Breast epithelium (tissue), 4 donors: ENCODE results near the gene TMEM141. TPM values are rescaled to one million over a fixed set of nuclear protein-coding genes. Genes with fewer than 3 reads are reported as not detected.
"Not testable (repeated sequence)": the region's sequence is repeated elsewhere in the genome, so short reads cannot be mapped to it uniquely, and the experiment has no call there.

Experiments
- DNase-seq, 2 donors: peaks; one replicate each; pipeline ENCODE4 v3.0.0-alpha.2; 2019; ENCODE audit warnings: low spot score in 2 of 2
- H3K27ac ChIP-seq, 2 donors: fragments of 200-600 bp; sonication (generic) in 1 of 2; one replicate each; pipeline ENCODE4 v1.5.1; 2016 to 2019; ENCODE audit warnings: mild to moderate bottlenecking in 1 of 2
- H3K27me3 ChIP-seq, 2 donors: fragments of 200-600 bp; sonication (generic) in 1 of 2; one replicate each; pipeline versions ENCODE4 v1.5.1 to v1.6.0; 2017 to 2019; ENCODE audit warnings: control low read depth in 1 of 2, mild to moderate bottlenecking in 1 of 2
- H3K36me3 ChIP-seq: fragments of 200-600 bp; one replicate; pipeline ENCODE4 v1.5.1; 2019
- H3K4me1 ChIP-seq, 2 donors: fragments of 200-600 bp; sonication (generic); one replicate each; pipeline ENCODE4 v1.5.1; 2016 to 2019; ENCODE audit warnings: control low read depth in 1 of 2
- H3K4me3 ChIP-seq, 3 donors: fragments of 200-600 bp; sonication (generic); 1 replicate in 2 of 3; 2 replicates in 1 of 3; pipeline ENCODE4 v1.5.1; 2016 to 2019; ENCODE audit warnings: mild to moderate bottlenecking in 3 of 3, moderate library complexity in 2 of 3
- H3K9me3 ChIP-seq, 2 donors: fragments of 200-600 bp; sonication (generic) in 1 of 2; one replicate each; pipeline ENCODE4 v1.5.1; 2016 to 2019; ENCODE audit warnings: control low read depth in 1 of 2
- POLR2A ChIP-seq: fragments of 450-650 bp; IDR thresholded peaks from one replicate; pipeline ENCODE4 v1.6.1; 2016; ENCODE audit warnings: antibody characterized with exemption, mild to moderate bottlenecking, moderate library complexity
- POLR2AphosphoS5 ChIP-seq, 3 donors: sonication (generic); formaldehyde crosslinking; IDR thresholded peaks; one replicate each; pipeline ENCODE4 v1.6.1; 2017; ENCODE audit warnings: antibody characterized with exemption in 3 of 3
- intact Hi-C: fragments of 100-400 bp; cut with DNase I; formaldehyde crosslinking; loops from one replicate; pipeline ENCODE4 v1.15.1; 2023; ENCODE audit warnings: low total_unique reads
- total RNA-seq, 3 donors: library from RNA; depleted of rRNA; stranded (reverse); fragments of >200 nt; gene quantifications; one replicate each; pipeline ENCODE4 v1.1.0, GENCODE V29; 2016
- TF ChIP-seq, protein P1 (sequence below), 3 donors: fragments of 450-650 bp; IDR thresholded peaks; one replicate each; pipeline ENCODE4 v1.5.1; 2016 to 2017; ENCODE audit warnings: antibody characterized with exemption in 3 of 3, mild to moderate bottlenecking in 3 of 3, moderate library complexity in 3 of 3

TMEM141 gene
- total RNA-seq, 3 donors from 2014 or later, result 85.8 to 121 (median 103) TPM

DNA sequence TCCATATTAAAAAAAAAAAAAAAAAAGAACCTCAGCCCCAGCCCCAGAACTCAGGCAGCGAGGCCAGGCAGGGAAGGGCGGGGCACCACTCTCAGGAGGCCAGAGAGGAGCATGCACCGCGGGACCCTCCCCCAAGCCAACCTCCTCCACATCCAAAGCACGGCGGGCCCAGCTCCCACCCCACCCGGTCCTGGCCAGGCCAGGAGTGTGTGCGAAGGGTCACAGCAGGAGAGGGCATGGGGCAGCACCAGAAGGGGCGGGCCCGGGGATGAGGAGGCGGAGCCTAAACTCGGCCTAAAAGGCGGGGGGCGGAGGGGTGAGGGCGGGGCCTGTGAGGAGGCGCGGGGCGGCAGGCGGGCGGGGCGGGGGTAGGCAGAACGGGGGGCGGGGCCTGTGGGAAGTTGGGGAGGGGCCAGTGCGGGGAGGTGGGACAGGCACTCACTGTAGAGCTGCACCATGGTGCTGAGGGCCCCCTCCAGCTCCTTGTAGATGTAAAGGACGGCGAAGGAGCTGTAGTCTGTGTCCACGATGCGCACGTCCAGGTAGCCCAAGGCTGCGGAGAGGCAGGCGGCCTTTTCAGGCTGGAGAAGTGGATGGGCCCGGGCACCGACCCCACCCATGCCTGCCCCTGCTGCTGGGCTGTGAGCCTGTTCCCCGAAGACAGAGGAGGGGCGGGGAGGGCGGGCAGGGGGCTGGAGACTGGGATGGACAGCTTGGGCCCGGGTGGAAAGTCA is 28.1 kb upstream of the TMEM141 start:
- intact Hi-C loops, result no loop called here
- no peaks in the 10 kb centered on the region for H3K9me3 ChIP-seq
- no peak overlapping the region for H3K4me3 ChIP-seq
- H3K27me3 ChIP-seq, result peaks cover 0 to 33% of the 10 kb centered on the region in 2 donors
- H3K36me3 ChIP-seq, result no peaks in the 10 kb centered on the region
- H3K27ac ChIP-seq, result no peak overlapping the region
- no peak for DNase-seq
- H3K4me1 ChIP-seq, result no peaks in the 10 kb centered on the region
- TF ChIP-seq, protein P1, sequence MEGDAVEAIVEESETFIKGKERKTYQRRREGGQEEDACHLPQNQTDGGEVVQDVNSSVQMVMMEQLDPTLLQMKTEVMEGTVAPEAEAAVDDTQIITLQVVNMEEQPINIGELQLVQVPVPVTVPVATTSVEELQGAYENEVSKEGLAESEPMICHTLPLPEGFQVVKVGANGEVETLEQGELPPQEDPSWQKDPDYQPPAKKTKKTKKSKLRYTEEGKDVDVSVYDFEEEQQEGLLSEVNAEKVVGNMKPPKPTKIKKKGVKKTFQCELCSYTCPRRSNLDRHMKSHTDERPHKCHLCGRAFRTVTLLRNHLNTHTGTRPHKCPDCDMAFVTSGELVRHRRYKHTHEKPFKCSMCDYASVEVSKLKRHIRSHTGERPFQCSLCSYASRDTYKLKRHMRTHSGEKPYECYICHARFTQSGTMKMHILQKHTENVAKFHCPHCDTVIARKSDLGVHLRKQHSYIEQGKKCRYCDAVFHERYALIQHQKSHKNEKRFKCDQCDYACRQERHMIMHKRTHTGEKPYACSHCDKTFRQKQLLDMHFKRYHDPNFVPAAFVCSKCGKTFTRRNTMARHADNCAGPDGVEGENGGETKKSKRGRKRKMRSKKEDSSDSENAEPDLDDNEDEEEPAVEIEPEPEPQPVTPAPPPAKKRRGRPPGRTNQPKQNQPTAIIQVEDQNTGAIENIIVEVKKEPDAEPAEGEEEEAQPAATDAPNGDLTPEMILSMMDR (IDR thresholded peaks at IDR 0.05), result no peak
- no peak for TF ChIP-seq POLR2AphosphoS5 (IDR thresholded peaks at IDR 0.05)
- no peak for TF ChIP-seq POLR2A

DNA sequence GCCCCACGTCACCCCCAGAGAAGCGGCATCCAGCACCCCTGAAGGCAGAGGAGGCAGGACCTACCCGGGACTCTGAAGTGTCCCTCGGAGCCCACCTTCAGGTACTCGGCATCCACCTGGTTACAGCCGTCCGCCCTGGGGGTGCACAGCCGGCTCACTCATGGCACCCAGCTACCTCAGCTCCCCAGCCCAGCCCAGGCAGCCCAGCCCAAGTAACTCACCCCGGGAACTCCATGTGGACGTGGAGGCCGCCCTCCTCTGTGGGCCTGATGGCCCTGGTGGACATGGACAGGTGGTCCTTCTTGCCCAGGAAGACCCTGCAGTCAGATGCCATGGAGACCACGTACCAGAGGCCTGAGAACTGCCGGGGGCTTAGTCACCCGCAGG is 27.5 kb upstream of the TMEM141 start:
- intact Hi-C loops, result no loop called here
- Histone ChIP-seq H3K27me3 (peaks cover 0 to 34% of the 10 kb centered on the region in 2 donors), H3K9me3 (no peaks in the 10 kb centered on the region), H3K27ac (no peak overlapping the region), H3K4me3 (no peak overlapping the region), H3K4me1 (no peaks in the 10 kb centered on the region), H3K36me3 (no peaks in the 10 kb centered on the region)
- TF ChIP-seq, protein P1 (IDR thresholded peaks at IDR 0.05), result no peak
- TF ChIP-seq POLR2A (no peak), POLR2AphosphoS5 (IDR thresholded peaks at IDR 0.05) (no peak)
- no peak for DNase-seq

DNA sequence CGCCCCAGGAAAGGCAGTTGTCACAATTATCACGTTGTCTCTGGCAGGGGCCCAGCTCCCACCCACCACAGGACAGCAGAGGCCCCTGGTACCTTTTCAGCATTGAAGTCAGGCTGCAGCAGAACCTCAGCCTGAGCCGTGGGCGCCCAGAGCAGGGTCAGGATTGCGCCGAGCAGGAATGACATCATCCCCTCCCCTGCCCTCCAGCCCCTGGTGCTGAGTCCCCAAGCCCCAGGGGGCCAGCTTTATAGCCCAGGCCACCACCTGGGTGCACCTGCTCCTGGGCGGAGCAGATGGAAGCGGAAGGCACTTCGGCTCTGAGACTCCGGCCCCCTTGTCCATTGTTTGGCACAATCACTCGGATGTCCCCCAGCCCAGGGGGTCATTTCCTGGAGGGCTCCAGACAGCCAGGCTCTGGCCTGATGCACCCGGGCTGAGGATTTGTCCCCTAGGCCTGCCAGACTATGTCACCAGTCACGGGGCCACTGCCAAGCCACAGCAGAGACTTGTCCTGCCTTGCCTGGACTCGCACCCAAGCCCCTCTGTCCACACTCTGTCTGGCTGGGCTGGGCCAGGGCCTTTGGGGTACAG is 26.7 kb upstream of the TMEM141 start, which contains the start of gene LCN15:
Gene LCN15 (minus strand): TSS at position 218 of the 591 bp plus-strand sequence. CDS start 30 bp downstream, at position 188.
- intact Hi-C loops, result no loop called here
- Histone ChIP-seq H3K4me1 (no peaks in the 10 kb centered on the region), H3K27me3 (peaks cover 0 to 34% of the 10 kb centered on the region in 2 donors), H3K4me3 (no peak within 1 kb of the TSS), H3K27ac (no peak within 1 kb of the TSS), H3K36me3 (no peaks in the 10 kb centered on the region), H3K9me3 (no peaks in the 10 kb centered on the region)
- TF ChIP-seq, protein P1 (IDR thresholded peaks at IDR 0.05), result no peak
- TF ChIP-seq POLR2A, result no peak
- TF ChIP-seq POLR2AphosphoS5 (IDR thresholded peaks at IDR 0.05), result no peak
- no peak for DNase-seq

DNA sequence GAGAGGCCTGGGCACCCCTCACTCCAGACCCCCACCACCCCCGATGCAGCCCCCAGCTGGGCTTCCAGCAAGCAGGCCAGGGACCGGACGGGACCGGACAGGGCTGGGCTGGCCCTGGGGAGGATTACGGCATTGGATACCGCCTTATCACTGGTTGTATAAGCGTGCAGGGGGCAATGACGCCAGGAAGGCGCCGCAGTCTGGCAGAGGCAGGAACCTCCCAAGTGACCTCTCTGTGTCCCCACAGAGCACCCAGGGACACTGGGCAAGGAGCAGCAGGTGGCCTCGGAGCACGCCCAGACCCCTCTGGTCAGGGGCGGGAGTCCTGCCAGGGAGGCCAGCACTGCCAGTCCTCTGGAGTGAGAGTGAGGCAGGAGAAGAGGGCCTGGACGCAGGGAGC is 26.1 kb upstream of the TMEM141 start:
- H3K4me3 ChIP-seq, result no peak overlapping the region
- no peaks in the 10 kb centered on the region for H3K9me3 ChIP-seq
- no peak overlapping the region for H3K27ac ChIP-seq
- DNase-seq, result no peak
- peaks cover 0 to 34% of the 10 kb centered on the region in 2 donors for H3K27me3 ChIP-seq
- no peaks in the 10 kb centered on the region for H3K4me1 ChIP-seq
- TF ChIP-seq POLR2AphosphoS5 (IDR thresholded peaks at IDR 0.05), result no peak
- TF ChIP-seq, protein P1 (IDR thresholded peaks at IDR 0.05), result no peak
- TF ChIP-seq POLR2A, result no peak
- intact Hi-C loops, result no loop called here
- no peaks in the 10 kb centered on the region for H3K36me3 ChIP-seq

DNA sequence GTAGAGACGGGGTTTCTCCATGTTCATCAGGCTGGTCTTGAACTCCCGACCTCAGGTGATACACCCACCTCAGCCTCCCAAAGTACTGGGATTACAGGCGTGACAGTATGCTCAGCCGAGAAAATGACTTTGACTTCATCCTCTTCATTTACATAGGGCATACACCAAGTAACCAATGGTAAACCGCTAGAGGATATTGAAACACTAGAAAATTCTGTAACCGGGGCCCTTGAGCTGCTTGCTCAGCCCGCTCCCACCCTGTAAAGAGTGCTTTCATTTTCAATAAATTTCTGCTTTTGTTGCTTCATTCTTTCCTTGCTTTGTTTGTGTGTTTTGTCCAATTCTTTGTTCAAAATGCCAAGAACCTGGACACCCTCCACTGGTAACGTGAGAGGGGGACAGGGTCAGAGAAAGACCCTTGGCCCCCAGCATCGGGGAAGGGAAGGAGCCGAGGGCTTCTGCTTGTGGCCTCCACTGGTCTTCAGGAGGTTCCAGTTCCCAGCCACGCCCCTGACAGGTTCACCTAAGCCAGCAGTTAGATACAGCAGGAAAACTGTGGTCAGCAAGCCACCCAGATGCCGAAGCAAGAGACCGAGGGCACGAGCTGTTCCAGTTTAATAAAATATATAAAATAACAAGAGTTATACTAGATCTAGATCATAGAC is 25.3 kb upstream of the TMEM141 start:
- H3K27me3 ChIP-seq, result peaks cover 0 to 29% of the 10 kb centered on the region in 2 donors
- H3K4me1 ChIP-seq, intact Hi-C loops, H3K4me3 ChIP-seq, H3K27ac ChIP-seq, H3K9me3 ChIP-seq, DNase-seq, H3K36me3 ChIP-seq: not testable (repeated sequence)

DNA sequence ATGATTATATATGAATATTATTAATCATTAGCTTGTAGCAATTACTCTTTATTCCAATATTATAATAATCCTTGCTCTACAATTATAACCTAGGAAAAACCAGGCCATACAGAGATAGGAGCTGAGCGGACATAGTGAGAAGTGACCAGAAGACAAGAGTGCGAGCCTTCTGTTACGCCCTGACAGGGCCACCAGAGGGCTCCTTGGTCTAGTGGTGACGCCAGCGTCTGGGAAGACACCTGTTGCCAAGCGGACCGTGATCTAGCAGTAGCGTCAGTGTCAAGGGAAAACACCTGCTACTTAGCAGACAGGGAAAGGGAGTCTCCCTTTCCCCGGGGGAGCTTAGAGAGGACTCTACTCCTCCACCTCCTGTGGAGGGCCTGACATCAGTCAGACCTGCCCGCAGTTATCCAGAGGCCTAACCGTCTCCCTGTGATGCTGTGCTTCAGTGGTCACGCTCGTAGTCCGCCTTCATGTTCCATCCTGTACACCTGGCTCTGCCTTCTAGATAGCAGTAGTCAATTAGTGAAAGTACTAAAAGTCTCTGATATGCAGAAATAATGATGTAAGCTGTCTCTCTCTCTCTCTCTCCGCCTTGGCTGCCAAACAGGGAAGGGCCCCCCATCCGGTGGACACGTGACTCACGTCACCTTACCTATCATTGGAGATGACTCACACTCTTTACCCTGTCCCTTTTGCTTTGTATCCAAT is 24.6 kb upstream of the TMEM141 start:
- H3K36me3 ChIP-seq, intact Hi-C loops, H3K4me1 ChIP-seq, DNase-seq, H3K4me3 ChIP-seq, H3K9me3 ChIP-seq, H3K27ac ChIP-seq: not testable (repeated sequence)
- H3K27me3 ChIP-seq, result peaks cover 0 to 29% of the 10 kb centered on the region in 2 donors
